Measurements from ENCODE around the gene MIS18BP1.

- TF ChIP-seq, protein P1, sequence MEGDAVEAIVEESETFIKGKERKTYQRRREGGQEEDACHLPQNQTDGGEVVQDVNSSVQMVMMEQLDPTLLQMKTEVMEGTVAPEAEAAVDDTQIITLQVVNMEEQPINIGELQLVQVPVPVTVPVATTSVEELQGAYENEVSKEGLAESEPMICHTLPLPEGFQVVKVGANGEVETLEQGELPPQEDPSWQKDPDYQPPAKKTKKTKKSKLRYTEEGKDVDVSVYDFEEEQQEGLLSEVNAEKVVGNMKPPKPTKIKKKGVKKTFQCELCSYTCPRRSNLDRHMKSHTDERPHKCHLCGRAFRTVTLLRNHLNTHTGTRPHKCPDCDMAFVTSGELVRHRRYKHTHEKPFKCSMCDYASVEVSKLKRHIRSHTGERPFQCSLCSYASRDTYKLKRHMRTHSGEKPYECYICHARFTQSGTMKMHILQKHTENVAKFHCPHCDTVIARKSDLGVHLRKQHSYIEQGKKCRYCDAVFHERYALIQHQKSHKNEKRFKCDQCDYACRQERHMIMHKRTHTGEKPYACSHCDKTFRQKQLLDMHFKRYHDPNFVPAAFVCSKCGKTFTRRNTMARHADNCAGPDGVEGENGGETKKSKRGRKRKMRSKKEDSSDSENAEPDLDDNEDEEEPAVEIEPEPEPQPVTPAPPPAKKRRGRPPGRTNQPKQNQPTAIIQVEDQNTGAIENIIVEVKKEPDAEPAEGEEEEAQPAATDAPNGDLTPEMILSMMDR (IDR thresholded peaks at IDR 0.05; ENCODE audit: insufficient read depth, low read length) = no peak
- TF ChIP-seq, protein P2, sequence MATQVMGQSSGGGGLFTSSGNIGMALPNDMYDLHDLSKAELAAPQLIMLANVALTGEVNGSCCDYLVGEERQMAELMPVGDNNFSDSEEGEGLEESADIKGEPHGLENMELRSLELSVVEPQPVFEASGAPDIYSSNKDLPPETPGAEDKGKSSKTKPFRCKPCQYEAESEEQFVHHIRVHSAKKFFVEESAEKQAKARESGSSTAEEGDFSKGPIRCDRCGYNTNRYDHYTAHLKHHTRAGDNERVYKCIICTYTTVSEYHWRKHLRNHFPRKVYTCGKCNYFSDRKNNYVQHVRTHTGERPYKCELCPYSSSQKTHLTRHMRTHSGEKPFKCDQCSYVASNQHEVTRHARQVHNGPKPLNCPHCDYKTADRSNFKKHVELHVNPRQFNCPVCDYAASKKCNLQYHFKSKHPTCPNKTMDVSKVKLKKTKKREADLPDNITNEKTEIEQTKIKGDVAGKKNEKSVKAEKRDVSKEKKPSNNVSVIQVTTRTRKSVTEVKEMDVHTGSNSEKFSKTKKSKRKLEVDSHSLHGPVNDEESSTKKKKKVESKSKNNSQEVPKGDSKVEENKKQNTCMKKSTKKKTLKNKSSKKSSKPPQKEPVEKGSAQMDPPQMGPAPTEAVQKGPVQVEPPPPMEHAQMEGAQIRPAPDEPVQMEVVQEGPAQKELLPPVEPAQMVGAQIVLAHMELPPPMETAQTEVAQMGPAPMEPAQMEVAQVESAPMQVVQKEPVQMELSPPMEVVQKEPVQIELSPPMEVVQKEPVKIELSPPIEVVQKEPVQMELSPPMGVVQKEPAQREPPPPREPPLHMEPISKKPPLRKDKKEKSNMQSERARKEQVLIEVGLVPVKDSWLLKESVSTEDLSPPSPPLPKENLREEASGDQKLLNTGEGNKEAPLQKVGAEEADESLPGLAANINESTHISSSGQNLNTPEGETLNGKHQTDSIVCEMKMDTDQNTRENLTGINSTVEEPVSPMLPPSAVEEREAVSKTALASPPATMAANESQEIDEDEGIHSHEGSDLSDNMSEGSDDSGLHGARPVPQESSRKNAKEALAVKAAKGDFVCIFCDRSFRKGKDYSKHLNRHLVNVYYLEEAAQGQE (IDR thresholded peaks at IDR 0.05; ENCODE audit: insufficient replicate concordance, low read depth) = no peak
- no peak for TF ChIP-seq GABPA (IDR thresholded peaks at IDR 0.05; ENCODE audit: low read depth)
These were observed 6.9 kb downstream of the MIS18BP1 start for GRCh38 chr14:45246151-45246550.

Data from HL-60 (cell line).